HepG2 (cell line): Measurements from ENCODE around the gene PCGF6. TPM values are rescaled to one million over a fixed set of nuclear protein-coding genes. Genes with fewer than 3 reads are reported as not detected.

Experiments used
- CBX2 ChIP-seq, 2 experiments: fragments of 200-600 bp in 1 of 2; sonication (generic); formaldehyde crosslinking in 1 of 2; IDR thresholded peaks; 2 replicates each; pipeline versions ENCODE4 v1.7.0 to v1.8.1; 2018 to 2022; ENCODE audit warnings: low read depth in 2 of 2, low read length in 1 of 2, mild to moderate bottlenecking in 1 of 2, missing genetic modification reagents in 1 of 2
- FOSL1 ChIP-seq: sonication (generic); formaldehyde crosslinking; IDR thresholded peaks from 2 replicates; pipeline ENCODE4 v1.9.0; 2021; ENCODE audit warnings: missing genetic modification reagents, borderline replicate concordance
- GATA4 ChIP-seq: sonication (generic); IDR thresholded peaks from 2 replicates; pipeline ENCODE4 v1.6.1; 2016; ENCODE audit warnings: antibody characterized with exemption, low read depth, borderline replicate concordance
- HNF4G ChIP-seq, 2 experiments: sonication (generic) in 1 of 2; formaldehyde crosslinking in 1 of 2; IDR thresholded peaks; 2 replicates each; pipeline versions ENCODE4 v1.4.0 to v1.6.1; 2011 to 2020; ENCODE audit warnings: borderline replicate concordance in 2 of 2, low read depth in 2 of 2, mild to moderate bottlenecking in 2 of 2, low read length in 1 of 2, missing genetic modification reagents in 1 of 2, moderate library complexity in 1 of 2
- HOXD1 ChIP-seq: sonication (generic); formaldehyde crosslinking; IDR thresholded peaks from 2 replicates; pipeline ENCODE4 v1.5.0; 2020; ENCODE audit warnings: missing genetic modification reagents
- NAIF1 ChIP-seq: sonication (generic); formaldehyde crosslinking; IDR thresholded peaks from 2 replicates; pipeline ENCODE4 v1.5.0; 2020; ENCODE audit warnings: mild to moderate bottlenecking, missing genetic modification reagents, borderline replicate concordance
- PHF5A ChIP-seq: IDR thresholded peaks from one replicate; pipeline ENCODE4 v1.6.1; 2018; ENCODE audit warnings: low read depth, missing genetic modification reagents; ENCODE audit not compliant: unreplicated experiment
- POLR2AphosphoS2 ChIP-seq: IDR thresholded peaks from 2 replicates; pipeline ENCODE4 v1.6.1; 2011; ENCODE audit warnings: low read depth, low read length, improper control_type of control experiment
- RXRA ChIP-seq: sonication (generic); formaldehyde crosslinking; IDR thresholded peaks from 2 replicates; pipeline ENCODE4 v1.5.1; 2020; ENCODE audit warnings: missing genetic modification reagents
- SRF ChIP-seq: IDR thresholded peaks from 2 replicates; pipeline ENCODE4 v1.6.1; 2011; ENCODE audit warnings: mild to moderate bottlenecking, low read depth, low read length, moderate library complexity
- TFE3 ChIP-seq: IDR thresholded peaks from 2 replicates; pipeline ENCODE4 v1.6.1; 2016
- ZNF12 ChIP-seq: sonication (generic); formaldehyde crosslinking; IDR thresholded peaks from 2 replicates; pipeline ENCODE4 v1.5.0; 2020; ENCODE audit warnings: missing genetic modification reagents
- ZNF33B ChIP-seq: sonication (generic); formaldehyde crosslinking; IDR thresholded peaks from 2 replicates; pipeline ENCODE4 v1.5.1; 2020; ENCODE audit warnings: mild to moderate bottlenecking, missing genetic modification reagents
- ZNF512B ChIP-seq: sonication (generic); formaldehyde crosslinking; IDR thresholded peaks from 2 replicates; pipeline ENCODE4 v1.5.1; 2020; ENCODE audit warnings: missing genetic modification reagents, mild to moderate bottlenecking, borderline replicate concordance
- ZNF773 ChIP-seq: sonication (generic); formaldehyde crosslinking; IDR thresholded peaks from 2 replicates; pipeline ENCODE4 v1.4.0; 2020; ENCODE audit warnings: missing genetic modification reagents, borderline replicate concordance
- polyA plus RNA-seq, 8 experiments: library from polyadenylated mRNA; depleted of rRNA in 3 of 8; stranded (reverse) in 7 of 8; unstranded in 1 of 8; fragments of >200 nt; fragmentation: Illumina TruSeq in 4 of 8; extraction: Trizol in 4 of 8; gene quantifications; 2 replicates each; pipeline versions ENCODE4 v1.2.1 to v1.2.3, GENCODE V29; 2011 to 2016; ENCODE audit warnings: low read depth in 4 of 8, missing spikeins in 1 of 8, mixed read lengths in 1 of 8; ENCODE audit not compliant: insufficient read depth in 1 of 8
- total RNA-seq, 5 experiments: library from RNA; depleted of rRNA; stranded (reverse); fragments of >200 nt; fragmentation: Illumina TruSeq; extraction: Trizol; gene quantifications; 2 replicates each; pipeline ENCODE4 v1.2.3, GENCODE V29; 2016; ENCODE audit warnings: low read depth in 1 of 5
- TF ChIP-seq, protein P1 (sequence below): sonication (generic); formaldehyde crosslinking; IDR thresholded peaks from 2 replicates; pipeline ENCODE4 v1.8.1; 2023; ENCODE audit warnings: missing genetic modification reagents, inconsistent platforms, borderline replicate concordance
- TF ChIP-seq, protein P2 (sequence below): sonication (generic); formaldehyde crosslinking; IDR thresholded peaks from 2 replicates; pipeline ENCODE4 v1.4.0; 2020; ENCODE audit warnings: missing genetic modification reagents
- TF ChIP-seq, protein P3 (sequence below): sonication (generic); formaldehyde crosslinking; IDR thresholded peaks from 2 replicates; pipeline ENCODE4 v1.8.1; 2022; ENCODE audit warnings: low read depth, mild to moderate bottlenecking, missing genetic modification reagents

The PCGF6 gene
- total and polyA plus RNA-seq, 2 of the 13 experiments (the other 11 are each of a cell fraction or from before 2014, with no cell fraction given), result 5.2 to 19.4 TPM

GRCh38 chr10:103265717-103266329, 85.1 kb downstream of the PCGF6 start (continued):
- TF ChIP-seq ZNF773 (CRISPR knock-in tag) (no peak), GATA4 (no peak), SRF (no peak), FOSL1 (CRISPR knock-in tag) (no peak), CBX2 (IDR thresholded peaks at IDR 0.05; ENCODE audit: low read depth, low read length) (no peak), CBX2 (CRISPR knock-in tag; IDR thresholded peaks at IDR 0.05; ENCODE audit: low read depth) (no peak), ZNF33B (CRISPR knock-in tag) (0 out of 2 replicates have a peak, but pooled peaks have one; percentile 75), HNF4G (IDR thresholded peaks at IDR 0.05; ENCODE audit: borderline replicate concordance, low read depth, low read length) (no peak), HNF4G (CRISPR knock-in tag; IDR thresholded peaks at IDR 0.05; ENCODE audit: borderline replicate concordance, low read depth) (no peak), POLR2AphosphoS2 (no peak), NAIF1 (CRISPR knock-in tag) (no peak), ZNF12 (no peak; the same call in 1 of the 2 replicates), PHF5A (CRISPR knock-in tag) (no peak), HOXD1 (CRISPR knock-in tag) (0 out of 2 replicates have a peak, but pooled peaks have one; percentile 53), RXRA (no peak), ZNF512B (no peak), TFE3 (CRISPR knock-in tag) (peak; percentile 84)
- TF ChIP-seq, protein P1, sequence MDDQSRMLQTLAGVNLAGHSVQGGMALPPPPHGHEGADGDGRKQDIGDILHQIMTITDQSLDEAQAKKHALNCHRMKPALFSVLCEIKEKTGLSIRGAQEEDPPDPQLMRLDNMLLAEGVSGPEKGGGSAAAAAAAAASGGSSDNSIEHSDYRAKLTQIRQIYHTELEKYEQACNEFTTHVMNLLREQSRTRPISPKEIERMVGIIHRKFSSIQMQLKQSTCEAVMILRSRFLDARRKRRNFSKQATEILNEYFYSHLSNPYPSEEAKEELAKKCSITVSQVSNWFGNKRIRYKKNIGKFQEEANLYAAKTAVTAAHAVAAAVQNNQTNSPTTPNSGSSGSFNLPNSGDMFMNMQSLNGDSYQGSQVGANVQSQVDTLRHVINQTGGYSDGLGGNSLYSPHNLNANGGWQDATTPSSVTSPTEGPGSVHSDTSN (CRISPR knock-in tag), result 0 out of 2 replicates have a peak, but pooled peaks have one; percentile 56
- TF ChIP-seq, protein P2, sequence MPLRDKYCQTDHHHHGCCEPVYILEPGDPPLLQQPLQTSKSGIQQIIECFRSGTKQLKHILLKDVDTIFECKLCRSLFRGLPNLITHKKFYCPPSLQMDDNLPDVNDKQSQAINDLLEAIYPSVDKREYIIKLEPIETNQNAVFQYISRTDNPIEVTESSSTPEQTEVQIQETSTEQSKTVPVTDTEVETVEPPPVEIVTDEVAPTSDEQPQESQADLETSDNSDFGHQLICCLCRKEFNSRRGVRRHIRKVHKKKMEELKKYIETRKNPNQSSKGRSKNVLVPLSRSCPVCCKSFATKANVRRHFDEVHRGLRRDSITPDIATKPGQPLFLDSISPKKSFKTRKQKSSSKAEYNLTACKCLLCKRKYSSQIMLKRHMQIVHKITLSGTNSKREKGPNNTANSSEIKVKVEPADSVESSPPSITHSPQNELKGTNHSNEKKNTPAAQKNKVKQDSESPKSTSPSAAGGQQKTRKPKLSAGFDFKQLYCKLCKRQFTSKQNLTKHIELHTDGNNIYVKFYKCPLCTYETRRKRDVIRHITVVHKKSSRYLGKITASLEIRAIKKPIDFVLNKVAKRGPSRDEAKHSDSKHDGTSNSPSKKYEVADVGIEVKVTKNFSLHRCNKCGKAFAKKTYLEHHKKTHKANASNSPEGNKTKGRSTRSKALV (CRISPR knock-in tag), result peak; percentile 74; the same call in 1 of the 2 replicates
- TF ChIP-seq, protein P3, sequence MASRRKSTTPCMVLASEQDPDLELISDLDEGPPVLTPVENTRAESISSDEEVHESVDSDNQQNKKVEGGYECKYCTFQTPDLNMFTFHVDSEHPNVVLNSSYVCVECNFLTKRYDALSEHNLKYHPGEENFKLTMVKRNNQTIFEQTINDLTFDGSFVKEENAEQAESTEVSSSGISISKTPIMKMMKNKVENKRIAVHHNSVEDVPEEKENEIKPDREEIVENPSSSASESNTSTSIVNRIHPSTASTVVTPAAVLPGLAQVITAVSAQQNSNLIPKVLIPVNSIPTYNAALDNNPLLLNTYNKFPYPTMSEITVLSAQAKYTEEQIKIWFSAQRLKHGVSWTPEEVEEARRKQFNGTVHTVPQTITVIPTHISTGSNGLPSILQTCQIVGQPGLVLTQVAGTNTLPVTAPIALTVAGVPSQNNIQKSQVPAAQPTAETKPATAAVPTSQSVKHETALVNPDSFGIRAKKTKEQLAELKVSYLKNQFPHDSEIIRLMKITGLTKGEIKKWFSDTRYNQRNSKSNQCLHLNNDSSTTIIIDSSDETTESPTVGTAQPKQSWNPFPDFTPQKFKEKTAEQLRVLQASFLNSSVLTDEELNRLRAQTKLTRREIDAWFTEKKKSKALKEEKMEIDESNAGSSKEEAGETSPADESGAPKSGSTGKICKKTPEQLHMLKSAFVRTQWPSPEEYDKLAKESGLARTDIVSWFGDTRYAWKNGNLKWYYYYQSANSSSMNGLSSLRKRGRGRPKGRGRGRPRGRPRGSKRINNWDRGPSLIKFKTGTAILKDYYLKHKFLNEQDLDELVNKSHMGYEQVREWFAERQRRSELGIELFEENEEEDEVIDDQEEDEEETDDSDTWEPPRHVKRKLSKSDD (CRISPR knock-in tag), result no peak
